ENCODE measurements around the gene PIPOX. TPM values are rescaled to one million over a fixed set of nuclear protein-coding genes. Genes with fewer than 3 reads are reported as not detected.

Gene PIPOX
- total RNA-seq, 1 donor from 2014 or later, result 1.0 TPM

GRCh38 chr17:29100296-29100695, 57.4 kb downstream of the PIPOX start:
- peaks cover 85 to 91% (median 89%) of the 10 kb centered on the region in 3 donors for H3K36me3 ChIP-seq (ENCODE audit: control insufficient read depth in 3 of 3, insufficient read depth in 3 of 3, low read length in 3 of 3)
- H3K9ac ChIP-seq (ENCODE audit: low read depth in 1 of 3, low read length in 3 of 3), result no peak overlapping the region
- no peak overlapping the region for H3K4me3 ChIP-seq (ENCODE audit: low read length in 3 of 3)
- H3K27ac ChIP-seq (ENCODE audit: low read depth, low read length), result no peak overlapping the region
- no peaks in the 10 kb centered on the region for H3K9me3 ChIP-seq (ENCODE audit: control insufficient read depth in 3 of 3, low read length in 3 of 3)
- peaks cover 22 to 31% (median 26%) of the 10 kb centered on the region in 3 donors for H3K4me1 ChIP-seq (ENCODE audit: control insufficient read depth in 3 of 3, insufficient read depth in 3 of 3, low read length in 3 of 3)
- H3K27me3 ChIP-seq (ENCODE audit: control insufficient read depth in 3 of 3, insufficient read depth in 3 of 3, low read length in 3 of 3), result no peaks in the 10 kb centered on the region

- H3K4me3 ChIP-seq (ENCODE audit: low read length in 3 of 3), result no peak overlapping the region
- H3K9me3 ChIP-seq (ENCODE audit: control insufficient read depth in 3 of 3, low read length in 3 of 3), result no peaks in the 10 kb centered on the region
- H3K9ac ChIP-seq (ENCODE audit: low read depth in 1 of 3, low read length in 3 of 3), result peak overlapping the region; percentile 43 to 65 (median 46)
- H3K27me3 ChIP-seq (ENCODE audit: control insufficient read depth in 3 of 3, insufficient read depth in 3 of 3, low read length in 3 of 3), result no peaks in the 10 kb centered on the region
- peaks cover 85 to 91% (median 90%) of the 10 kb centered on the region in 3 donors for H3K36me3 ChIP-seq (ENCODE audit: control insufficient read depth in 3 of 3, insufficient read depth in 3 of 3, low read length in 3 of 3)
- peaks cover 22 to 40% (median 31%) of the 10 kb centered on the region in 3 donors for H3K4me1 ChIP-seq (ENCODE audit: control insufficient read depth in 3 of 3, insufficient read depth in 3 of 3, low read length in 3 of 3)
- peak overlapping the region; percentile 72 for H3K27ac ChIP-seq (ENCODE audit: low read depth, low read length)
These were observed 59.1 kb downstream of the PIPOX start for GRCh38 chr17:29102046-29102445.

- Histone ChIP-seq H3K4me3 (ENCODE audit: low read length in 3 of 3) (no peak overlapping the region), H3K9ac (ENCODE audit: low read depth in 1 of 3, low read length in 3 of 3) (peak overlapping the region in 2 of 3 donors; percentile 46 to 77), H3K27ac (ENCODE audit: low read depth, low read length) (peak overlapping the region; percentile 72), H3K27me3 (ENCODE audit: control insufficient read depth in 3 of 3, insufficient read depth in 3 of 3, low read length in 3 of 3) (no peaks in the 10 kb centered on the region), H3K36me3 (ENCODE audit: control insufficient read depth in 3 of 3, insufficient read depth in 3 of 3, low read length in 3 of 3) (peaks cover 81 to 87% (median 87%) of the 10 kb centered on the region in 3 donors), H3K4me1 (ENCODE audit: control insufficient read depth in 3 of 3, insufficient read depth in 3 of 3, low read length in 3 of 3) (peaks cover 23 to 47% (median 39%) of the 10 kb centered on the region in 3 donors), H3K9me3 (ENCODE audit: control insufficient read depth in 3 of 3, low read length in 3 of 3) (no peaks in the 10 kb centered on the region)
These were observed 59.8 kb downstream of the PIPOX start for GRCh38 chr17:29102741-29103181.

GRCh38 chr17:29103341-29103740, 60.4 kb downstream of the PIPOX start:
- peaks cover 76 to 82% (median 81%) of the 10 kb centered on the region in 3 donors for H3K36me3 ChIP-seq (ENCODE audit: control insufficient read depth in 3 of 3, insufficient read depth in 3 of 3, low read length in 3 of 3)
- no peaks in the 10 kb centered on the region for H3K9me3 ChIP-seq (ENCODE audit: control insufficient read depth in 3 of 3, low read length in 3 of 3)
- no peaks in the 10 kb centered on the region for H3K27me3 ChIP-seq (ENCODE audit: control insufficient read depth in 3 of 3, insufficient read depth in 3 of 3, low read length in 3 of 3)
- H3K9ac ChIP-seq (ENCODE audit: low read depth in 1 of 3, low read length in 3 of 3), result peak overlapping the region in 1 of 3 donors; percentile 77
- peak overlapping the region; percentile 72 for H3K27ac ChIP-seq (ENCODE audit: low read depth, low read length)
- H3K4me3 ChIP-seq (ENCODE audit: low read length in 3 of 3), result no peak overlapping the region
- peaks cover 29 to 53% (median 44%) of the 10 kb centered on the region in 3 donors for H3K4me1 ChIP-seq (ENCODE audit: control insufficient read depth in 3 of 3, insufficient read depth in 3 of 3, low read length in 3 of 3)

Other genes with a start within 250 kb of the PIPOX start
- gene FAM222B, start 200.4 kb upstream of the PIPOX start, total RNA-seq, result 6.3 TPM
- 19.3 TPM for gene ERAL1, start 188.1 kb upstream of the PIPOX start, total RNA-seq
- 25.6 TPM for gene FLOT2, start 145.4 kb upstream of the PIPOX start, total RNA-seq
- gene DHRS13, start 140.1 kb upstream of the PIPOX start, total RNA-seq, result 5.7 TPM
- 8.9 TPM for gene PHF12, start 91.6 kb upstream of the PIPOX start, total RNA-seq
- not detected for gene SEZ6, start 37.1 kb upstream of the PIPOX start, total RNA-seq
- 171 TPM for gene MYO18A, start 137.3 kb downstream of the PIPOX start, total RNA-seq
- gene CRYBA1, start 203.7 kb downstream of the PIPOX start, total RNA-seq, result not detected

Measured in skeletal muscle tissue (tissue), 4 donors.